Fibroblast of pulmonary artery (primary cell): ENCODE data around the gene GNB1.

Experiments
- DNase-seq: peaks from one replicate; pipeline ENCODE4 v3.0.0-alpha.2; 2010; ENCODE audit warnings: low read depth
- H3K4me3 ChIP-seq: replicated peaks from 2 replicates; pipeline ENCODE4 v1.5.1; 2011; ENCODE audit warnings: low read depth, mild to moderate bottlenecking, control low read depth, low read length, moderate library complexity
- TF ChIP-seq, protein P1 (sequence below): IDR thresholded peaks from 2 replicates; pipeline ENCODE4 v1.5.1; 2011; ENCODE audit warnings: mild to moderate bottlenecking, control low read depth, low read length, inconsistent platforms; ENCODE audit errors: missing control alignments

Gene GNB1

DNA sequence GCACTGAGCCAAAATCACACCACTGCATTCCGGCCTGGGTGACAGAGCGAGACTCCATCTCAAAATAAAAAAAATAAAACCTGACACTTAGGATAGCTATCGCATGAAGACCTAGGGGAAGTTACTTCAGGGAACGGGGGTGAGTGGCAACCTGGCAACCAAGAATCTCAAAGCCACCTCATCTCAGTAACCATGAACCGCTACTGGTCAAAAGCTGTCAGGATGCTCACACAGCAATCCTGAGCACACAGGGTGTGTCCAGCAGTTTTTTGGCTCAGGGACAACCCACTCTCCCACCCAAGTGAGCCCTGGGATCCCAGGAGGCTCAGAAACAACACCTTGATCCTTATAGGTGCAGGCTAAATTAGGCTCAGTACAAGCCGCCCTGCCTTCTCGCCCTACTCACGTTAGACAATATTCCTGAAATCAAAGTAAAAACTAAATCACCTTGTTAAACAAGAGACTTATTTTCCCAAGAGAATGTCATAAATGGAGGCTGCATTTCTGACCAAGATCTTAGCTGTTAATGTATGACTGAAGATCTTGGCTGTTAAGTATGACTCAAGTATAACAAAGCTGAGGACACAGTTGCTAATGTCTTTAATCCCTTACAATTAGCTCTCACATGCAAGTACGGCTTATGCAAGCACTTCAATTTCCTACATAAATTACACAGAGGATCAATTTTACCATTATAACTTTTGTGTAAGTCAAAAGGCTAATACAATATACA lies 64.4 kb downstream of the GNB1 start:
- TF ChIP-seq, protein P1, sequence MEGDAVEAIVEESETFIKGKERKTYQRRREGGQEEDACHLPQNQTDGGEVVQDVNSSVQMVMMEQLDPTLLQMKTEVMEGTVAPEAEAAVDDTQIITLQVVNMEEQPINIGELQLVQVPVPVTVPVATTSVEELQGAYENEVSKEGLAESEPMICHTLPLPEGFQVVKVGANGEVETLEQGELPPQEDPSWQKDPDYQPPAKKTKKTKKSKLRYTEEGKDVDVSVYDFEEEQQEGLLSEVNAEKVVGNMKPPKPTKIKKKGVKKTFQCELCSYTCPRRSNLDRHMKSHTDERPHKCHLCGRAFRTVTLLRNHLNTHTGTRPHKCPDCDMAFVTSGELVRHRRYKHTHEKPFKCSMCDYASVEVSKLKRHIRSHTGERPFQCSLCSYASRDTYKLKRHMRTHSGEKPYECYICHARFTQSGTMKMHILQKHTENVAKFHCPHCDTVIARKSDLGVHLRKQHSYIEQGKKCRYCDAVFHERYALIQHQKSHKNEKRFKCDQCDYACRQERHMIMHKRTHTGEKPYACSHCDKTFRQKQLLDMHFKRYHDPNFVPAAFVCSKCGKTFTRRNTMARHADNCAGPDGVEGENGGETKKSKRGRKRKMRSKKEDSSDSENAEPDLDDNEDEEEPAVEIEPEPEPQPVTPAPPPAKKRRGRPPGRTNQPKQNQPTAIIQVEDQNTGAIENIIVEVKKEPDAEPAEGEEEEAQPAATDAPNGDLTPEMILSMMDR = no peak
- H3K4me3 ChIP-seq = no peak overlapping the region
- no peak for DNase-seq

DNA sequence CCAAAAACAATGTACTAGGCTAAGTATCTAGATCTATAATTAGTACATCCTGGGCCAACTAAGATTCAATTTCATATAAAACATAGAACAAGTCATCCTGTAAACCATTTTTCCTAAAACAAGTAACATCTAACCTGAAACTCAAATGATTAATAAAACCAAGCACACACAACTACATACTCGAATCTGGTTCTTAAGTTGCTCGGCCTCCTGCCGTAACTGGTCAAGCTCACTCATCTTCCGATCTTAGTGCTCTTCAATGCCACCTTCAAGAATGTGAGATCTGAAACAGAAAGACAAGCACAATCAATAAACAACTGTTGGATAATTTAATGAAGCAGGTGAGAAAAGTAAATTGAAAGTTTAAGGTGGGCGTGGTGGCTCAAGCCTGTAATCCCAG lies 65.7 kb downstream of the GNB1 start:
- no peak overlapping the region for H3K4me3 ChIP-seq
- TF ChIP-seq, protein P1 = no peak
- DNase-seq = no peak

DNA sequence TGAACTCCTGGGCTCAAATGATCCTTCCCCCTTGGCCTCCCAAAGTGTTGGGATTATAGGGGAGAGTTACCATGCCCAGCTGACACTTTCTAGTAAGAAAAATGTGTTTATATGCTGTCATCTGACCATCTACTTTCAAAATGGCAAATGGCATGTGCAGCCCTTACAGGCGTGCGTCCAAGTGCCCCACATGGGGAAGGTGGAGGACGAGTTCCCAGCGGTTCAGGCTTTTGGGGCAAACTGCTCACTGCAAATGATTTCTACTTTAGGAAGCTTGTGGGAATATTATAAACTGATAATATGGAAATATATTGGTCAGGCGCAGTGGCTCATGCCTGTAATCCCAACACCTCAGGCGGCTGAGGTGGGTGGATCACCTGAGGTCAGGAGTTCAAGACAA lies 71.1 kb downstream of the GNB1 start:
- DNase-seq = no peak
- H3K4me3 ChIP-seq = no peak overlapping the region
- TF ChIP-seq, protein P1 = no peak

DNA sequence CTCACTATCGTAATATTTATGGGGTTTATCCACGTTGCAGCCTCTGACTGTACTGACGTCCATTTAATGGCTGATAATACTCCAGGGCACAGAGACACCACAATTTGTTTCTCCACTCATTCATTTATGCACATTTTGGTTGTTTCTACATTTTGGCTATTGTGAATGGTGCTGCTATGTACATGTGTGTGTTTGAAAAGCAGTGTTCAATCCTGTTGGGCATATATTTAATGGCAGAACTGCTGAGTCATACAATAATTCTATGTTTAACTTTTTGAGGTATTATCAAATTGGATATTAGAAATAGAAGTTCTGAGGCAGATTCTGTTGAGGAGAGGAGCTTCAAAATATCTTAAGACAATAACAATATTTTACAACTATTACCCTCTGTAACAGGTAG lies 73.7 kb downstream of the GNB1 start:
- no peak for DNase-seq
- TF ChIP-seq, protein P1 = no peak
- no peak overlapping the region for H3K4me3 ChIP-seq

DNA sequence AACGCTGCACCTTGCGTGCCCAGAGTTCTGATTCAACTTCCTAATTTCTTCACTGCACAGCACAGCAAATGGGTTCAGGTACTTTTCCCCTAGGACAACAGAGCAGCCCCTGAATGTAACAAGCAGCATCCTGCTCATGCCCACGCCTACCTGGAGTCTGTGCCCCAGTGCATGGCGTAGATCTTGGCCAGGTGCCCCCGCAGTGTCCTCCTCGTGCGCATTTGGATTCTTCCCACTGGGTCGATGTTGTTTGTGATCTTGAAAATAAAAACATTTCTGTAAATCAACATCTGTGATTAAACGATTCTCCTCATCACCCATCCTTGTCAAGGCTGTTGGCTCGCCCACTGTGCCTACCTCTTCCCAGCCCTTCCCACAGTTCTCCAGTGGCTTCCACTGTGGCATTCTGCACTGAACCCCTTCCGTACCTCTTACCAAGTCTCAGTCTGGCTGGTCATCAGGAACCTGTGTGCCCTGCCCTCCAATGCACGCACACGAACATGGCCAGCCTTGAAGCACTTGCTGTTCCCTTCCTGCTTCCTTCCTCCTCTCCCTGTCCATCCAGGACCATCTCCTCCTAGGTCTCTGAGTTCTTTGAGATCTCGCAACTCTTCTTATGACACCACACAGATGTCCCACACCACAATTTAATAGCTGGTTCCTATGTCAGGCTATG lies 75.1 kb downstream of the GNB1 start:
- H3K4me3 ChIP-seq = no peak overlapping the region
- TF ChIP-seq, protein P1 = no peak
- no peak for DNase-seq

DNA sequence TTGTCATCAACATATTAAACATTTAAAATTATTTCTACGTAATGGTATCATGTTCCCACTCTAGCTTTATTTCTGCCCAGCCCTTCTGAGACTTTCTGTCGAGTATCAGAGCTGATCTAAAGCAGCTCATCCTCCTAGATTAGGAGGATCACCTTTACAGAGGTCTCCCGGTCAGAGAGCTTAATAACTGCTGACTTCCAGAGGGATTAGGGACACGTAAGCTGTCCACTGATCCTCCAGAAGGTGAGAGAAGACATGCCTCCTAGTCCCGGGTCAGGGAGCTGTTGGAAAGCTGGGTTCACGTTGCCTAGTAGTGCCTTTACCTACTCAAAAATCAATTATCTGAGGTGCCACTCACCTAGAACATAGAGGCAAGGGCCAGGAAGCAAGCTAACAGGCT lies 81.4 kb downstream of the GNB1 start:
- H3K4me3 ChIP-seq = no peak overlapping the region
- TF ChIP-seq, protein P1 = no peak
- DNase-seq = no peak

DNA sequence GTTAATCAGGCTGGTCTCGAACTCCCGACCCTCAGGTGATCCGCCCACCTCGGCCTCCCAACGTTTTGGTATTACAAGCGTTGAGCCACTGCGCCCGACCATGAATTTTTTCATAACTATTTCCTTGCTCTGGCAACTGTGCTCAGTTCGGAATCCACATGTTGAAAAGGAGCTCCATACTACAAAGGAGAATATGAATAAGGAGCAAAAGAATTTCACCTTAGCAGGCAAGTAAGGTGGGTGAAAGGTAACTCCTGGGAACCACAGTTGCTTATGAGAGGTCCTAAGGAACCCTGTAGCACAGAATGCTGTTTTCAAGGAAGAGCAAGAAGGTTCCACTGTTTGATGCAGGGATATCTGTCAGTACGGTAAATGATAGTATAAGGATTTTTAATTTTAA lies 82.7 kb downstream of the GNB1 start:
- no peak overlapping the region for H3K4me3 ChIP-seq
- TF ChIP-seq, protein P1 = no peak
- DNase-seq = no peak
